Nephron progenitor cell (in vitro differentiated cells): Measurements from ENCODE around the gene XPNPEP3.

Experiments
- DNase-seq: peaks from one replicate; pipeline ENCODE4 v3.0.0; 2021
- H3K27ac Mint-ChIP-seq: 2 replicates; pipeline ENCODE4 v1.8.0; 2021; ENCODE audit warnings: mild to moderate bottlenecking, moderate library complexity, mixed read lengths
- H3K27me3 Mint-ChIP-seq: 2 replicates; pipeline ENCODE4 v1.8.0; 2021; ENCODE audit warnings: mild to moderate bottlenecking, low read depth, mixed read lengths; ENCODE audit not compliant: poor library complexity
- H3K36me3 Mint-ChIP-seq: 2 replicates; pipeline ENCODE4 v1.8.0; 2021; ENCODE audit warnings: low read depth, mixed read lengths
- H3K4me1 Mint-ChIP-seq: 2 replicates; pipeline ENCODE4 v1.8.0; 2021; ENCODE audit warnings: mixed read lengths
- H3K4me3 Mint-ChIP-seq: 2 replicates; pipeline ENCODE4 v1.8.0; 2021; ENCODE audit warnings: mild to moderate bottlenecking, moderate library complexity, mixed read lengths
- H3K9me3 Mint-ChIP-seq: 2 replicates; pipeline ENCODE4 v1.8.0; 2021; ENCODE audit warnings: mild to moderate bottlenecking, moderate library complexity, mixed read lengths
- CTCF ChIP-seq: fragments of 200-600 bp; sonication (generic); IDR thresholded peaks from 2 replicates; pipeline ENCODE4 v1.5.0; 2021; ENCODE audit warnings: antibody characterized with exemption

Gene XPNPEP3

GRCh38 chr22:40855071-40855978, 1.6 kb upstream of the XPNPEP3 start:
- Mint-ChIP-seq H3K4me3 (peak overlapping the region; percentile 98), H3K9me3 (no peaks in the 10 kb centered on the region), H3K36me3 (peaks cover 15% of the 10 kb centered on the region), H3K27ac (peak overlapping the region; percentile 71), H3K4me1 (peaks cover 68% of the 10 kb centered on the region), H3K27me3 (peaks cover 10% of the 10 kb centered on the region)
- no peak for TF ChIP-seq CTCF
- no peak for DNase-seq

- H3K9me3 Mint-ChIP-seq, result no peaks in the 10 kb centered on the region
- H3K4me1 Mint-ChIP-seq, result peaks cover 68% of the 10 kb centered on the region
- H3K36me3 Mint-ChIP-seq, result peaks cover 17% of the 10 kb centered on the region
- H3K27me3 Mint-ChIP-seq, result peaks cover 10% of the 10 kb centered on the region
- no peak for TF ChIP-seq CTCF
- DNase-seq, result peak; percentile 65
- H3K27ac Mint-ChIP-seq, result peak overlapping the region; percentile 100
- peak overlapping the region; percentile 98 for H3K4me3 Mint-ChIP-seq
These were observed 902 bp upstream of the XPNPEP3 start for GRCh38 chr22:40855979-40856512.

GRCh38 chr22:40857309-40857855, 434 bp downstream of the XPNPEP3 start:
- Mint-ChIP-seq H3K36me3 (peaks cover 22% of the 10 kb centered on the region), H3K4me3 (peak overlapping the region; percentile 98), H3K27me3 (peaks cover 10% of the 10 kb centered on the region), H3K27ac (peak overlapping the region; percentile 100), H3K4me1 (peaks cover 58% of the 10 kb centered on the region), H3K9me3 (no peaks in the 10 kb centered on the region)
- DNase-seq, result no peak
- no peak for TF ChIP-seq CTCF

GRCh38 chr22:40862013-40862412, 5.1 kb downstream of the XPNPEP3 start, which contains the start of gene DNAJB7:
Gene DNAJB7 (minus strand): TSS chr22:40862113. CDS start chr22:40861994, 119 bp downstream.
- peaks cover 22% of the 10 kb centered on the region for H3K36me3 Mint-ChIP-seq
- no peak for TF ChIP-seq CTCF
- H3K9me3 Mint-ChIP-seq, result no peaks in the 10 kb centered on the region
- H3K27ac Mint-ChIP-seq, result no peak within 1 kb of the TSS
- H3K4me1 Mint-ChIP-seq, result peaks cover 21% of the 10 kb centered on the region
- H3K27me3 Mint-ChIP-seq, result peaks cover 9% of the 10 kb centered on the region
- DNase-seq, result no peak
- no peak within 1 kb of the TSS for H3K4me3 Mint-ChIP-seq

- H3K27ac Mint-ChIP-seq, result no peak overlapping the region
- peaks cover 18% of the 10 kb centered on the region for H3K4me1 Mint-ChIP-seq
- no peaks in the 10 kb centered on the region for H3K9me3 Mint-ChIP-seq
- H3K4me3 Mint-ChIP-seq, result no peak overlapping the region
- H3K36me3 Mint-ChIP-seq, result peaks cover 22% of the 10 kb centered on the region
- no peak for DNase-seq
- H3K27me3 Mint-ChIP-seq, result peaks cover 4% of the 10 kb centered on the region
- TF ChIP-seq CTCF, result no peak
These were observed 5.6 kb downstream of the XPNPEP3 start for GRCh38 chr22:40862537-40862936.
